Measurements from ENCODE around the gene BAIAP2L1. TPM values are rescaled to one million over a fixed set of nuclear protein-coding genes. Genes with fewer than 3 reads are reported as not detected.
A peak's percentile ranks its signal among the peaks of the same experiment; 100 is the strongest.

BAIAP2L1 gene
- total and polyA plus RNA-seq, 4 donors = 12.5 to 29.2 (median 19.9) TPM

- Histone ChIP-seq H3K4me3 (no peak overlapping the region), H3K9ac (ENCODE audit: insufficient read depth in 1 of 2, low read length in 2 of 2) (no peak overlapping the region), H3K27me3 (ENCODE audit: control insufficient read depth in 3 of 3, insufficient read depth in 3 of 3, low read length in 2 of 3) (peaks cover 0 to 3% (median 0%) of the 10 kb centered on the region in 3 donors), H3K9me3 (ENCODE audit: control insufficient read depth in 4 of 4, insufficient read depth in 3 of 4, low read length in 3 of 4) (no peaks in the 10 kb centered on the region), H3K27ac (ENCODE audit: low read depth in 1 of 2, low read length in 1 of 2) (no peak overlapping the region), H3K4me1 (ENCODE audit: control insufficient read depth in 5 of 5, insufficient read depth in 5 of 5, low read length in 5 of 5) (no peaks in the 10 kb centered on the region), H3K36me3 (ENCODE audit: control insufficient read depth in 4 of 4, insufficient read depth in 4 of 4, low read length in 4 of 4) (no peaks in the 10 kb centered on the region)
- ATAC-seq (ENCODE audit: insufficient read depth, low FRiP score) (no peak), DNase-seq (no peak)
- TF ChIP-seq CTCF (IDR thresholded peaks at IDR 0.05; ENCODE audit: control extremely low read depth, extremely low read depth) = no peak
- 92 to 94% methylated on average over 3 of the region's 3 CpGs for WGBS, 2 donors
These were observed 4.9 kb downstream of the BAIAP2L1 start for GRCh38 chr7:98395951-98396350.

GRCh38 chr7:98395481-98395880 is 5.4 kb downstream of the BAIAP2L1 start:
- WGBS, 2 donors = 93 to 94% methylated on average over 4 of the region's 4 CpGs
- H3K4me3 ChIP-seq = no peak overlapping the region
- no peak for ATAC-seq (ENCODE audit: insufficient read depth, low FRiP score)
- H3K27me3 ChIP-seq (ENCODE audit: control insufficient read depth in 3 of 3, insufficient read depth in 3 of 3, low read length in 2 of 3) = peaks cover 0 to 3% (median 0%) of the 10 kb centered on the region in 3 donors
- no peak overlapping the region for H3K9ac ChIP-seq (ENCODE audit: insufficient read depth in 1 of 2, low read length in 2 of 2)
- no peaks in the 10 kb centered on the region for H3K4me1 ChIP-seq (ENCODE audit: control insufficient read depth in 5 of 5, insufficient read depth in 5 of 5, low read length in 5 of 5)
- TF ChIP-seq CTCF (IDR thresholded peaks at IDR 0.05; ENCODE audit: control extremely low read depth, extremely low read depth) = no peak
- no peaks in the 10 kb centered on the region for H3K36me3 ChIP-seq (ENCODE audit: control insufficient read depth in 4 of 4, insufficient read depth in 4 of 4, low read length in 4 of 4)
- no peak for DNase-seq
- no peaks in the 10 kb centered on the region for H3K9me3 ChIP-seq (ENCODE audit: control insufficient read depth in 4 of 4, insufficient read depth in 3 of 4, low read length in 3 of 4)
- no peak overlapping the region for H3K27ac ChIP-seq (ENCODE audit: low read depth in 1 of 2, low read length in 1 of 2)

- TF ChIP-seq CTCF (IDR thresholded peaks at IDR 0.05; ENCODE audit: control extremely low read depth, extremely low read depth) = no peak
- Histone ChIP-seq H3K9me3 (ENCODE audit: control insufficient read depth in 4 of 4, insufficient read depth in 3 of 4, low read length in 3 of 4) (no peaks in the 10 kb centered on the region), H3K36me3 (ENCODE audit: control insufficient read depth in 4 of 4, insufficient read depth in 4 of 4, low read length in 4 of 4) (no peaks in the 10 kb centered on the region), H3K27me3 (ENCODE audit: control insufficient read depth in 3 of 3, insufficient read depth in 3 of 3, low read length in 2 of 3) (peaks cover 0 to 3% (median 0%) of the 10 kb centered on the region in 3 donors), H3K27ac (ENCODE audit: low read depth in 1 of 2, low read length in 1 of 2) (no peak overlapping the region), H3K9ac (ENCODE audit: insufficient read depth in 1 of 2, low read length in 2 of 2) (no peak overlapping the region), H3K4me1 (ENCODE audit: control insufficient read depth in 5 of 5, insufficient read depth in 5 of 5, low read length in 5 of 5) (no peaks in the 10 kb centered on the region), H3K4me3 (no peak overlapping the region)
- 57 to 70% methylated on average over 5 of the region's 5 CpGs for WGBS, 2 donors
- ATAC-seq (ENCODE audit: insufficient read depth, low FRiP score) = no peak
- DNase-seq = peak in 2 of 3 donors; percentile 14 to 24
These were observed 6.5 kb downstream of the BAIAP2L1 start for GRCh38 chr7:98394377-98394836.
